ENCODE data around the gene RCL1. TPM values are rescaled to one million over a fixed set of nuclear protein-coding genes. Genes with fewer than 3 reads are reported as not detected.
A peak's percentile ranks its signal among the peaks of the same experiment; 100 is the strongest.

Gene RCL1
- total RNA-seq, 1 experiment from 2014 or later, result 24.9 TPM

- no peak for DNase-seq
- no peaks in the 10 kb centered on the region for H4K20me1 ChIP-seq (ENCODE audit: insufficient read depth, low read depth, low read length)
- H3K9me3 ChIP-seq (ENCODE audit: low read length), result no peaks in the 10 kb centered on the region
- H3K4me1 ChIP-seq (ENCODE audit: low read length), result peaks cover 34% of the 10 kb centered on the region
- H3K9ac ChIP-seq (ENCODE audit: low read length), result no peak overlapping the region
- H3K4me2 ChIP-seq (ENCODE audit: low read depth, low read length, poor library complexity, severe bottlenecking), result no peak overlapping the region
- no peak overlapping the region for H3K27ac ChIP-seq (ENCODE audit: low read length)
- H3K27me3 ChIP-seq (ENCODE audit: low read length), result no peaks in the 10 kb centered on the region
- no peak overlapping the region for H3K4me3 ChIP-seq (ENCODE audit: low read length)
- no peaks in the 10 kb centered on the region for H3K36me3 ChIP-seq (ENCODE audit: insufficient read depth, low read length)
- no peaks in the 10 kb centered on the region for H3K9me2 ChIP-seq (replicated peaks; ENCODE audit: insufficient read depth, low read length)
- no peak overlapping the region for H2AFZ ChIP-seq (ENCODE audit: low read length)
- H3K79me2 ChIP-seq (ENCODE audit: low read length), result peaks cover 95% of the 10 kb centered on the region
Observed at GRCh38 chr9:4810565-4810964, 17.8 kb downstream of the RCL1 start.

- no peaks in the 10 kb centered on the region for H3K9me2 ChIP-seq (replicated peaks; ENCODE audit: insufficient read depth, low read length)
- peaks cover 95% of the 10 kb centered on the region for H3K79me2 ChIP-seq (ENCODE audit: low read length)
- no peaks in the 10 kb centered on the region for H3K36me3 ChIP-seq (ENCODE audit: insufficient read depth, low read length)
- peak overlapping the region; percentile 75 for H3K27ac ChIP-seq (ENCODE audit: low read length)
- no peak for DNase-seq
- peak overlapping the region; percentile 70 for H3K4me2 ChIP-seq (ENCODE audit: low read depth, low read length, poor library complexity, severe bottlenecking)
- H2AFZ ChIP-seq (ENCODE audit: low read length), result no peak overlapping the region
- peaks cover 39% of the 10 kb centered on the region for H3K4me1 ChIP-seq (ENCODE audit: low read length)
- H3K4me3 ChIP-seq (ENCODE audit: low read length), result no peak overlapping the region
- no peaks in the 10 kb centered on the region for H4K20me1 ChIP-seq (ENCODE audit: insufficient read depth, low read depth, low read length)
- no peak overlapping the region for H3K9ac ChIP-seq (ENCODE audit: low read length)
- no peaks in the 10 kb centered on the region for H3K9me3 ChIP-seq (ENCODE audit: low read length)
- H3K27me3 ChIP-seq (ENCODE audit: low read length), result no peaks in the 10 kb centered on the region
Observed at GRCh38 chr9:4811824-4812223, 19.1 kb downstream of the RCL1 start.

- no peaks in the 10 kb centered on the region for H3K9me2 ChIP-seq (replicated peaks; ENCODE audit: insufficient read depth, low read length)
- H3K79me2 ChIP-seq (ENCODE audit: low read length), result peaks cover 95% of the 10 kb centered on the region
- no peaks in the 10 kb centered on the region for H3K36me3 ChIP-seq (ENCODE audit: insufficient read depth, low read length)
- peaks cover 39% of the 10 kb centered on the region for H3K4me1 ChIP-seq (ENCODE audit: low read length)
- H3K9me3 ChIP-seq (ENCODE audit: low read length), result no peaks in the 10 kb centered on the region
- no peaks in the 10 kb centered on the region for H3K27me3 ChIP-seq (ENCODE audit: low read length)
- H3K9ac ChIP-seq (ENCODE audit: low read length), result peak overlapping the region; percentile 23; the same call in 1 of the 2 replicates
- peak overlapping the region; percentile 33 for H3K4me3 ChIP-seq (ENCODE audit: low read length)
- peak overlapping the region; percentile 75 for H3K27ac ChIP-seq (ENCODE audit: low read length)
- no peak for DNase-seq
- H4K20me1 ChIP-seq (ENCODE audit: insufficient read depth, low read depth, low read length), result no peaks in the 10 kb centered on the region
- no peak overlapping the region for H2AFZ ChIP-seq (ENCODE audit: low read length)
- peak overlapping the region; percentile 70 for H3K4me2 ChIP-seq (ENCODE audit: low read depth, low read length, poor library complexity, severe bottlenecking)
Observed at GRCh38 chr9:4812858-4813257, 20.1 kb downstream of the RCL1 start.

GRCh38 chr9:4814913-4815312, 22.2 kb downstream of the RCL1 start:
- Histone ChIP-seq H3K4me3 (ENCODE audit: low read length) (peak overlapping the region; percentile 25; the same call in 1 of the 2 replicates), H3K79me2 (ENCODE audit: low read length) (peaks cover 93% of the 10 kb centered on the region), H3K27me3 (ENCODE audit: low read length) (no peaks in the 10 kb centered on the region), H2AFZ (ENCODE audit: low read length) (no peak overlapping the region), H3K4me2 (ENCODE audit: low read depth, low read length, poor library complexity, severe bottlenecking) (peak overlapping the region; percentile 58), H3K27ac (ENCODE audit: low read length) (peak overlapping the region; percentile 70), H3K36me3 (ENCODE audit: insufficient read depth, low read length) (no peaks in the 10 kb centered on the region), H3K9me2 (replicated peaks; ENCODE audit: insufficient read depth, low read length) (no peaks in the 10 kb centered on the region), H4K20me1 (ENCODE audit: insufficient read depth, low read depth, low read length) (no peaks in the 10 kb centered on the region), H3K9me3 (ENCODE audit: low read length) (no peaks in the 10 kb centered on the region), H3K4me1 (ENCODE audit: low read length) (peaks cover 40% of the 10 kb centered on the region), H3K9ac (ENCODE audit: low read length) (peak overlapping the region; percentile 29; the same call in 1 of the 2 replicates)
- DNase-seq, result no peak

- no peaks in the 10 kb centered on the region for H3K27me3 ChIP-seq (ENCODE audit: low read length)
- no peak for DNase-seq
- no peak overlapping the region for H2AFZ ChIP-seq (ENCODE audit: low read length)
- no peaks in the 10 kb centered on the region for H3K36me3 ChIP-seq (ENCODE audit: insufficient read depth, low read length)
- H3K27ac ChIP-seq (ENCODE audit: low read length), result peak overlapping the region; percentile 70
- peaks cover 43% of the 10 kb centered on the region for H3K4me1 ChIP-seq (ENCODE audit: low read length)
- no peaks in the 10 kb centered on the region for H3K9me3 ChIP-seq (ENCODE audit: low read length)
- peak overlapping the region; percentile 29; the same call in 1 of the 2 replicates for H3K9ac ChIP-seq (ENCODE audit: low read length)
- H3K79me2 ChIP-seq (ENCODE audit: low read length), result peaks cover 93% of the 10 kb centered on the region
- H4K20me1 ChIP-seq (ENCODE audit: insufficient read depth, low read depth, low read length), result no peaks in the 10 kb centered on the region
- H3K4me3 ChIP-seq (ENCODE audit: low read length), result peak overlapping the region; percentile 25; the same call in 1 of the 2 replicates
- H3K9me2 ChIP-seq (replicated peaks; ENCODE audit: insufficient read depth, low read length), result no peaks in the 10 kb centered on the region
- H3K4me2 ChIP-seq (ENCODE audit: low read depth, low read length, poor library complexity, severe bottlenecking), result peak overlapping the region; percentile 58
Observed at GRCh38 chr9:4815381-4815956, 22.7 kb downstream of the RCL1 start.

GRCh38 chr9:4820168-4820567, 27.4 kb downstream of the RCL1 start:
- Histone ChIP-seq H2AFZ (ENCODE audit: low read length) (no peak overlapping the region), H3K4me1 (ENCODE audit: low read length) (peaks cover 23% of the 10 kb centered on the region), H3K9me2 (replicated peaks; ENCODE audit: insufficient read depth, low read length) (no peaks in the 10 kb centered on the region), H3K9me3 (ENCODE audit: low read length) (no peaks in the 10 kb centered on the region), H4K20me1 (ENCODE audit: insufficient read depth, low read depth, low read length) (no peaks in the 10 kb centered on the region), H3K9ac (ENCODE audit: low read length) (no peak overlapping the region), H3K27me3 (ENCODE audit: low read length) (no peaks in the 10 kb centered on the region), H3K4me3 (ENCODE audit: low read length) (no peak overlapping the region), H3K36me3 (ENCODE audit: insufficient read depth, low read length) (no peaks in the 10 kb centered on the region; the same call in 1 of the 2 replicates), H3K4me2 (ENCODE audit: low read depth, low read length, poor library complexity, severe bottlenecking) (no peak overlapping the region), H3K79me2 (ENCODE audit: low read length) (peaks cover 98% of the 10 kb centered on the region), H3K27ac (ENCODE audit: low read length) (no peak overlapping the region)
- no peak for DNase-seq

- Histone ChIP-seq H3K4me1 (ENCODE audit: low read length) (peaks cover 13% of the 10 kb centered on the region), H3K27ac (ENCODE audit: low read length) (no peak overlapping the region), H3K4me3 (ENCODE audit: low read length) (no peak overlapping the region), H3K27me3 (ENCODE audit: low read length) (no peaks in the 10 kb centered on the region), H3K9ac (ENCODE audit: low read length) (no peak overlapping the region), H3K36me3 (ENCODE audit: insufficient read depth, low read length) (no peaks in the 10 kb centered on the region; the same call in 1 of the 2 replicates), H3K4me2 (ENCODE audit: low read depth, low read length, poor library complexity, severe bottlenecking) (no peak overlapping the region), H3K9me3 (ENCODE audit: low read length) (no peaks in the 10 kb centered on the region), H2AFZ (ENCODE audit: low read length) (no peak overlapping the region), H3K79me2 (ENCODE audit: low read length) (peaks cover 98% of the 10 kb centered on the region), H4K20me1 (ENCODE audit: insufficient read depth, low read depth, low read length) (no peaks in the 10 kb centered on the region; the same call in 1 of the 2 replicates), H3K9me2 (replicated peaks; ENCODE audit: insufficient read depth, low read length) (no peaks in the 10 kb centered on the region)
- DNase-seq, result no peak
Observed at GRCh38 chr9:4821133-4821532, 28.4 kb downstream of the RCL1 start.

- Histone ChIP-seq H3K4me2 (ENCODE audit: low read depth, low read length, poor library complexity, severe bottlenecking) (no peak overlapping the region), H3K9me3 (ENCODE audit: low read length) (no peaks in the 10 kb centered on the region), H3K4me3 (ENCODE audit: low read length) (no peak overlapping the region), H3K79me2 (ENCODE audit: low read length) (peaks cover 98% of the 10 kb centered on the region), H4K20me1 (ENCODE audit: insufficient read depth, low read depth, low read length) (no peaks in the 10 kb centered on the region; the same call in 1 of the 2 replicates), H3K9ac (ENCODE audit: low read length) (no peak overlapping the region), H3K27ac (ENCODE audit: low read length) (no peak overlapping the region), H2AFZ (ENCODE audit: low read length) (no peak overlapping the region), H3K27me3 (ENCODE audit: low read length) (no peaks in the 10 kb centered on the region), H3K36me3 (ENCODE audit: insufficient read depth, low read length) (no peaks in the 10 kb centered on the region; the same call in 1 of the 2 replicates), H3K4me1 (ENCODE audit: low read length) (peaks cover 13% of the 10 kb centered on the region), H3K9me2 (replicated peaks; ENCODE audit: insufficient read depth, low read length) (no peaks in the 10 kb centered on the region)
- no peak for DNase-seq
Observed at GRCh38 chr9:4822057-4822456, 29.3 kb downstream of the RCL1 start.
